ENCODE data around the gene PVALB.

PVALB gene

GRCh38 chr22:36772451-36772850 is 44.4 kb downstream of the PVALB start:
- no peak for DNase-seq (ENCODE audit: low read depth)

GRCh38 chr22:36771356-36772063 is 45.3 kb downstream of the PVALB start:
- DNase-seq (ENCODE audit: low read depth) = no peak

- no peak for DNase-seq (ENCODE audit: low read depth)
These were observed 46.2 kb downstream of the PVALB start for GRCh38 chr22:36770513-36771231.

GRCh38 chr22:36769541-36770512 is 47.0 kb downstream of the PVALB start:
- DNase-seq (ENCODE audit: low read depth) = no peak

- DNase-seq (ENCODE audit: low read depth) = no peak
These were observed 48.2 kb downstream of the PVALB start for GRCh38 chr22:36768616-36769015.

GRCh38 chr22:36768141-36768540 is 48.7 kb downstream of the PVALB start:
- DNase-seq (ENCODE audit: low read depth) = no peak

GRCh38 chr22:36767035-36767775 is 49.6 kb downstream of the PVALB start:
- no peak for DNase-seq (ENCODE audit: low read depth)

- DNase-seq (ENCODE audit: low read depth) = no peak
These were observed 50.8 kb downstream of the PVALB start for GRCh38 chr22:36765943-36766450.

- DNase-seq (ENCODE audit: low read depth) = no peak
These were observed 51.5 kb downstream of the PVALB start for GRCh38 chr22:36765131-36765942.

- no peak for DNase-seq (ENCODE audit: low read depth)
These were observed 52.2 kb downstream of the PVALB start for GRCh38 chr22:36764641-36765040.

- DNase-seq (ENCODE audit: low read depth) = no peak
These were observed 52.8 kb downstream of the PVALB start for GRCh38 chr22:36764060-36764459.

GRCh38 chr22:36763576-36763975 is 53.3 kb downstream of the PVALB start:
- no peak for DNase-seq (ENCODE audit: low read depth)

GRCh38 chr22:36762687-36763260 is 54.1 kb downstream of the PVALB start:
- DNase-seq (ENCODE audit: low read depth) = no peak

- DNase-seq (ENCODE audit: low read depth) = no peak
These were observed 55.1 kb downstream of the PVALB start for GRCh38 chr22:36761553-36762240.

GRCh38 chr22:36760786-36761185 is 56.0 kb downstream of the PVALB start:
- no peak for DNase-seq (ENCODE audit: low read depth)

GRCh38 chr22:36759481-36760159 is 57.2 kb downstream of the PVALB start:
- DNase-seq (ENCODE audit: low read depth) = no peak

- no peak for DNase-seq (ENCODE audit: low read depth)
These were observed 58.0 kb downstream of the PVALB start for GRCh38 chr22:36758792-36759271.

- peak; percentile 56 for DNase-seq (ENCODE audit: low read depth)
These were observed 59.1 kb downstream of the PVALB start for GRCh38 chr22:36757668-36758211.

Measured in stimulated activated CD4-positive, alpha-beta T cell treated with anti-CD3 and anti-CD28 coated beads, Interleukin-2, amount 100 ng/mL, for 4 hours (primary cell).